Activated naive CD8-positive, alpha-beta T cell (primary cell): ENCODE data around the gene PRKCD.

Experiments
- H3K27ac Mint-ChIP-seq: one replicate; pipeline ENCODE4 v1.8.0; 2021; ENCODE audit warnings: mixed read lengths
- H3K27me3 Mint-ChIP-seq: one replicate; pipeline ENCODE4 v1.8.0; 2021; ENCODE audit warnings: mixed read lengths
- H3K36me3 Mint-ChIP-seq: one replicate; pipeline ENCODE4 v1.8.0; 2021; ENCODE audit warnings: mixed read lengths
- H3K4me1 Mint-ChIP-seq: one replicate; pipeline ENCODE4 v1.8.0; 2021; ENCODE audit warnings: low read depth, mixed read lengths
- H3K4me3 Mint-ChIP-seq: one replicate; pipeline ENCODE4 v1.8.0; 2021; ENCODE audit warnings: mild to moderate bottlenecking, mixed read lengths
- H3K9me3 Mint-ChIP-seq: one replicate; pipeline ENCODE4 v1.8.0; 2021; ENCODE audit warnings: low read depth, mixed read lengths

The PRKCD gene

DNA sequence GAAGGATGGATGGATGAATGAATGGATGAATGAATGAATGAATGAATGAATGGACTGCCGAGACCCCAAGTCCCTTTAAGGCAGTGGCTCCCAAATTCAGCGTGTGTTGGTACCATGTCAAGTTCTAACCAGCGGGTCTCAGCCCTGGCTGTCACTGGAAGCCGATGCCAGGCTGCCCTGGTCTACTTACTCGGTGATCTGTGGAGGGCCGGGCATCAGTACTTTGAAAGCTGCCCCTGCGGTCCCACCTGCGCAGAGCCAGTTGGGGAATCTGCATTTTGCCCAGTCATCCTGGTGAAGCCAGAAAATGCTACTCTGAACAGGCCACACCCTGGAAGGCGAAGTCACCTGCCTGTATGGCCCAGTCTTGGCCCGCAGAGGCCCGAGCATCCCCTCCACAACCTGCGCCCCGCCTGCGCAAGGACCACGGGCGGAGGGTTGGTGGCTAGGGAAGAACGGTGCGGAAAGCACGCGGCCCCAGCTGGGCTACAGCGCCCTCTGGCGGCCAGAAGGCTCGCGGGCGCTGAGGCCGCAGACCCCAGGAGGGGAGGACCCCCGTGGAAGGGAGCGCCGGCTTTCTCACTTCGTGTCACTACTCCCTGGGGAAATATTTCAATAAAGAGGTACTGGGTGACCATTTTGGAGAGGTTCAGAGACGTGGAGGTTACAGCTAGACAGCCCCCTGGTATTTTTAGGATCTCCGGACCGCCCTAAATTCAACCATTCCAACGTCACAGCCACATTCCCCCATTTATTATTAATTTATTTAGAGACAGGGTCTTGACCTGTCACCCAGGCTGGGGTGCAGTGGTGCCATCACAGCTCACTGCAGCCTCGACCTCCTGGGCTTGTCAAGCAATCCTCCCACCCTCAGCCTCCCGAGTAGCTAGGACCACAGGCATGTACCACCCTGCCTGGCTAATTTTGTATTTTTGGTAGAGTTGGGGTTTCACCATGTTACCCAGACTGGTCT, 34.9 kb downstream of the PRKCD start:
- H3K36me3 Mint-ChIP-seq: no peaks in the 10 kb centered on the region
- H3K4me1 Mint-ChIP-seq: peaks cover 1% of the 10 kb centered on the region
- no peak overlapping the region for H3K4me3 Mint-ChIP-seq
- no peaks in the 10 kb centered on the region for H3K27me3 Mint-ChIP-seq
- no peaks in the 10 kb centered on the region for H3K9me3 Mint-ChIP-seq
- no peak overlapping the region for H3K27ac Mint-ChIP-seq

DNA sequence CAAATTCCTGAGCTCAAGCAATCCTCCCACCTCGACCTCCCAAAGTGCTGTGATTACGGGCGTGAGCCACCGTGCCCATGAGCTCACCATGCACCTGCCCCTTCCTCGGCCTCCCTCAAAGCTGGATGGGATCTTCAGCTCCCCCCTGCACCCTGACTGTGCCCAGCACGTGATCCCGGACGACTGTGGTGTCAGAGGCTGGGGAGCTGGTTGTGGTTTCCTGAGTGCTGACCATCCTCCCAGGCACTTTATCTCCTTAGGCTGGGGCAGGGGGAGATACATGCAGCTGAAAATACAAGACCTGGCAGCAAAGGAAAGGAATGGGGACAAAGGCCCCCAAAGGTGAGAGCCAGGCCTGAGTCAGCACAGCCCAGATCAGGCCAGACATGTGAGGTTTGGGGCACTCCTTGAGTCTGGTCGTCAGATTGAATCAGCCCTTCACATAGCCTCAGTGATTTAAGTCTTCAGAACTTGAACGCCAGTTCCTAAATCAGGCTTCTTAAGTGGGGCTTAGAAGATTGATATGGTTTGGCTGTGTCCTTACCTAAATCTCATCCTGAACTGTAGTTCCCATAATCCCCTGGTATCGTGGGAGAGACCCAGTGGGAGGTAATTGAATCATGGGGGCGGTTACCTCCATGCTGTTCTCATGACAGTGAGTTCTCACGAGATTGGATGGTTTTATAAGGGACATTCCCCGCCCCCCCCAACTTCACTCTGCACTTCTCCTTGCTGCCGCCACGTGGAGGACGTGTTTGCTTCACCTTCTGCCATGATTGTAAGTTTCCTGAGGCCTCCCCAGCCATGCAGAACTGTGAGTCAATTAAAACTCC, 35.8 kb downstream of the PRKCD start:
- Mint-ChIP-seq H3K27ac (no peak overlapping the region), H3K4me1 (peaks cover 1% of the 10 kb centered on the region), H3K4me3 (no peak overlapping the region), H3K9me3 (no peaks in the 10 kb centered on the region), H3K27me3 (no peaks in the 10 kb centered on the region), H3K36me3 (no peaks in the 10 kb centered on the region)

DNA sequence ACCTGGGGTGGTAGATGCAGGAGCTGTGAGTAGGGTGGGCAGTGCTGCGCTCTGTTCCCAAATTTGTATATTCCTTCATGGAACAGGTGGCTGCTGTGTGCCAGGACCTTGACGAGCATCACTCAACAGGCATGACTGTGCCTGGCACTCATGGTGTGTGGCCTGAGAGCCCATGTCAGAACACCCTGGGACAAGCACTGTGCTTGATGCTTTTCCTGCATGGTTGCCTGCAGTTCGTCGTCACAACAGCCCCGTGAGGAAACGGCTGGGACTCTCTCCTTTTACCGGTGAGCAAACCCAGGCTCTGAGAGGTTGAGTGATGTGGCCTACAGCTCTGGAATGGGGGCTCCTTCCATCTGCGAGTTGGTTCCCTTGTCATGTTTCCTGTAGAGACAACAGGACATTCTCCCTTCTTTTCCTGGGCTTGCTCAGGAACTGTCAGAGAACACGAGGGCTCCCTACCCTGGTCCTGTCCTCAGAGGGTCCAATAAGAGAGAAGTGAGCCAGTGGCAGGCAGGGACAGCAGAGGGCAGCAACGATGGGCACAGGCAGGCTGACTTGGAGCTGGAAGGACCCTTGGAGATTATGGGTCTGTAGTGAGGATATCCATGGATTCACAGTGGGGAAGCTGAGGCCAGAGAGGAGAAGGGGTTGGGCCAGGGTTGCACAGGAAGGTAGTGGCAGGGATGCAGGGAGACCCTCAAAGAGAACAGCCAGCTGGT, 37.4 kb downstream of the PRKCD start:
- no peaks in the 10 kb centered on the region for H3K36me3 Mint-ChIP-seq
- peaks cover 1% of the 10 kb centered on the region for H3K4me1 Mint-ChIP-seq
- H3K27ac Mint-ChIP-seq: no peak overlapping the region
- H3K9me3 Mint-ChIP-seq: no peaks in the 10 kb centered on the region
- no peaks in the 10 kb centered on the region for H3K27me3 Mint-ChIP-seq
- no peak overlapping the region for H3K4me3 Mint-ChIP-seq

DNA sequence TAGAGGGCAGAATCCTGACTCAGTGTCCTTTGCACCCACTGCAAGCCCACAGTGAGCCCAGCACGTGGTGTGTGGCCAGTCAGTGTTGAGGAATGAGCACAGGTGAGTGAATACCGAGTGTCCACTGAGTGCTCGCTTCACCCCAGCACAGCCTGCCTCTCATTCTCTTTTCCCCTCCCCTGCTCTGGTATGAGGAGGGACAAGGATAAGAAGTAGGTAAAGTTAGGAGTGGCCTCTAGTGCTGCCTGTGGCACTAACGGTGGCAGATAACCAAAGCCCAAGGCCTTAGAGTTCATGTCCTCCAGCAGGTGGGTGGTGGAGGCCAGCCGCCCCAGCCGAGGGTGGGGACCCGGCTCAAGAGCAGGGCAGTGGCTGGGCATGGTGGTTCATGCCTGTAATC, 38.0 kb downstream of the PRKCD start:
- H3K27me3 Mint-ChIP-seq: no peaks in the 10 kb centered on the region
- no peaks in the 10 kb centered on the region for H3K36me3 Mint-ChIP-seq
- peaks cover 1% of the 10 kb centered on the region for H3K4me1 Mint-ChIP-seq
- no peak overlapping the region for H3K27ac Mint-ChIP-seq
- no peaks in the 10 kb centered on the region for H3K9me3 Mint-ChIP-seq
- H3K4me3 Mint-ChIP-seq: no peak overlapping the region

DNA sequence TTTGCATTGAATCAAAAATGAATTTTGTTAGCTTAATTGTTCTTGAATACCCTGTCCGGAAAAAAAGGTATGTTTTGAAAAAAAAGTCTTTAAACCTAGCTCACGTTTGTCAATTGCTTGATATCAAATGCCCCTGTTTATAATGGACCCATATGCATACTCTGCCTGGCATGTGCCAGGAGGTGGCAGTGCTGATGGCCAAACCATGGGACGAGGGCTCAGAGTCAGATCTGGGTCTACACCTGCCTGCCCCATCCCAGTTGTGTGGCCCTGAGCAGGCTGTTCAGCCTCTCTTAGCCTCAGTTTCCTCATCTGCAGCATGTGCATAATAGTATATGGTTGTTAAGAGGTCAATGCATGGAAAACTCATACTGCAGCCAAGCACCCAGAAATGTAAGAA, 38.8 kb downstream of the PRKCD start:
- no peak overlapping the region for H3K4me3 Mint-ChIP-seq
- H3K27me3 Mint-ChIP-seq: no peaks in the 10 kb centered on the region
- H3K36me3 Mint-ChIP-seq: no peaks in the 10 kb centered on the region
- H3K9me3 Mint-ChIP-seq: no peaks in the 10 kb centered on the region
- no peak overlapping the region for H3K27ac Mint-ChIP-seq
- peaks cover 1% of the 10 kb centered on the region for H3K4me1 Mint-ChIP-seq

DNA sequence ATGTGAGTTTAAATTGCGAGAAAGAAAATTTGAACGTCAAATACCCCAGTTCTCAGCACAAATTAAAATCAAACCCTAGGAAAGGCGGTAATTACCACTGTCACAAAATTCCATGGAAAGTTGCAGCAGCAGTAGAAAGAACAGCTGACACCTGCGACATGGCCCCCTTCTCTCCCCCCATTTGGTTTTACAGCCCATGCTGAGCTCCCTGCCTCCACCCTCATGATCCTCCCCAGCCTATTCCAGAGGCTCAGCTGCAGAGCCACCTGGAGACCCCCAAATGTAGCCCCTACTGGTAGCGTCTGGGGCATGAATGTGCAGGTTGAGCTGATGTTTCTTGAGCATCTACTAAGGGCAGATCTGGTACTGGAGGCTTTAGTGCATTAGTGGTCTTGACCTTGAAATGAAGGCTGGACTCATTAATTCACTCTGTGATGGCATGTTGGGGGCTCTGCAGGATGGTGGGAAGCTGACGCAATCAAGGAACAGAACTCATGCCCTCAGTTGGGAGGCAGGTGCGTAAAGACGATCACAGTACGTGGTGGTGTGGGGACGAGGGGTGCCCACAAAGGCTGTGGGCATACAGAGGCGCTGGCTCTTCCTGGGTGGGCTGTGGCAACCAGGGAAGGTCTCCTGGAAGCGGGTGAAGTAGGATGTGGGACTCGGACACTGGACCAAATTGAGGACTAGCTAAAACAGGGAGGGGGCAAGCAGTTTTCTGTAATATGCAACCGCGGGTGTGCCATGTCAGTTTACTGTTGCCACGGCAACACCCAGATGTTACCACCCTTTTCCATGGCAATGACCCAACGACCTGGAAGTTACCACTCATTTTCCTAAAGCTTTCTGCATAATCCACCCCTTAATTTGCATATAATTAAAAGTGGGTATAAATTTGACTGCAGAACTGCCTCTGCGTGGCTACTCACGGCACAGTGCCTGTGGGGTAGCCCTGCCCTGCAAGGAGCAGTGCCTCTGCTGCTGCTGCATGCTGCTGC, 39.8 kb downstream of the PRKCD start:
- H3K27me3 Mint-ChIP-seq: no peaks in the 10 kb centered on the region
- H3K36me3 Mint-ChIP-seq: no peaks in the 10 kb centered on the region
- H3K4me3 Mint-ChIP-seq: no peak overlapping the region
- H3K4me1 Mint-ChIP-seq: no peaks in the 10 kb centered on the region
- H3K27ac Mint-ChIP-seq: no peak overlapping the region
- no peaks in the 10 kb centered on the region for H3K9me3 Mint-ChIP-seq

DNA sequence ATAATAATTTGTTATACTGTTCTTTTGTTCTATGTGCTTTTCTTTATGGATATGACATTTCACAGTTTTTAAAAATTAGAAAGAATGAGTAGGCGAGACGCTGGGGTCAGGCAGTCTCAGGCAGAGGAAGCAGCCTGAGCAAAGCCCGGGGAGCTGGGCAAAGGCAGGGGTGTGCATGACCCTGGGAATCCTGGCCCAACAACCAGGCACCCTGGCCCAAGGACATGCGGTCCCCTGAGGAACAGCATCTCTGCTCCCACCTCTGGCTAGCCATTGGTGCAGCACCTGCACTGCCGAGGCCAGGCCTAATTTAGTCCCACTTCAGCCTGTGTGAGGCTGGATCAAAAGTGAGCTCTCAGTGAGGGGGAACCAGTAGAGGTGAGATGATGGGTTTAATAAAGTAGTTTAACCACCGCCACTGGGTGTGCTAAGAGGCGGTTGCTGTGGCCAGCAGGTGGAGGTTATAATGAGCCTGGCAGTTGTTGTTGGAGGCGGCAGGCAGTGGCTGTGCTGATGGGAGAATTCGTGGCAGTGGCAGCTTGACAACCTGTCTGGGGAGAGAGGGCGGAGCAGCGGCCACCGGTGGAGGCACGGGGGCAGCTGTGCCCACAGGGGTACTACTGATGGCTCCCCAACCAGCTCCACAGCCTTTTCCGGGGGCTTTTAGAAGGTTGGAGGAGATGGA, 41.5 kb downstream of the PRKCD start:
- H3K4me1 Mint-ChIP-seq: no peaks in the 10 kb centered on the region
- H3K27ac Mint-ChIP-seq: no peak overlapping the region
- no peaks in the 10 kb centered on the region for H3K9me3 Mint-ChIP-seq
- H3K4me3 Mint-ChIP-seq: no peak overlapping the region
- no peaks in the 10 kb centered on the region for H3K27me3 Mint-ChIP-seq
- H3K36me3 Mint-ChIP-seq: no peaks in the 10 kb centered on the region

DNA sequence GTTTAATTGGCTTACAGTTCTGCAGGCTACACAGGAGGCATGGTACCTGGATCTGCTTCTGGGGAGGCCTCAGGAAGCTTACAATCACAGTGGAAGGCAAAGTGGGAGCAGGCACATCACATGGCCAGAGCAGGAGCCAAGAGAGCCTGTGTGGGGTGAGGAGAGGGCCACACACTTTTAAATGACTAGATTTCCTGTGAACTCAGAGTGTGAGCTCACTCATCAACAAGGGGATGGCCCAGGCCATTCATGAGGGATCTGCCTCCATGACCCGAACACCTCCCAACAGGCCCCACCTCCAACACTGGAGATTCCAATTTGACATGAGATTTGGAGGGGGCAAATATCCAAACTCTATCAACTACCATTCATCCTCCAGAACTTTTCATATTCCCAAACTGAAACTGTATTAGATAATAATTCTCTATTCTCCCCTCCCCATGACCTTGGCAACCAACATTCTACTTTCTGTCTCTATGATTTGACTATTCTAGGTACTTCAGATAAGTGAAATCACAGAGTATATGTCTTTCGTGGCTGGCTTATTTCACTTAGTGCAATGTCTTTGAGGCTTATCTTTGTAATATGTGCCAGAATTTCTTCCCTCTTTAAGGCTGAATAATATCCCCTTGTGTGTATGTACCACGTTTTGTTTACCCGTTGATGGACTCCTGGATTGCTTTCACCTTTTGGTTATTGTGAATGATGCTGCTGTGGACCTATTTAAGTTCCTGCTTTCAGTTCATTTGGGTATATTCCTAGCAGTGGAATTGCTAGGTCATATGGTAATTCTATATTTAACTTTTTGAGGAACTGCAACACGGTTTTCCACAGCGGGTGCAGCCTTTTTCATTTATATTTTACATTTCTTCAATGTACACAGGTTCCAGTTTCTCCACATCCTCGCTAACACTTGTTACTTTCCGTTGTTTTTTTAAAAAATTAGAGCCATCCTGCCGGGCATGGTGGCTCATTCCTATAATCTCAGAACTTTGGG, 51.0 kb downstream of the PRKCD start:
- Mint-ChIP-seq H3K27ac (no peak overlapping the region), H3K4me1 (no peaks in the 10 kb centered on the region), H3K9me3 (peaks cover 3% of the 10 kb centered on the region), H3K4me3 (no peak overlapping the region), H3K27me3 (no peaks in the 10 kb centered on the region), H3K36me3 (peaks cover 2% of the 10 kb centered on the region)

DNA sequence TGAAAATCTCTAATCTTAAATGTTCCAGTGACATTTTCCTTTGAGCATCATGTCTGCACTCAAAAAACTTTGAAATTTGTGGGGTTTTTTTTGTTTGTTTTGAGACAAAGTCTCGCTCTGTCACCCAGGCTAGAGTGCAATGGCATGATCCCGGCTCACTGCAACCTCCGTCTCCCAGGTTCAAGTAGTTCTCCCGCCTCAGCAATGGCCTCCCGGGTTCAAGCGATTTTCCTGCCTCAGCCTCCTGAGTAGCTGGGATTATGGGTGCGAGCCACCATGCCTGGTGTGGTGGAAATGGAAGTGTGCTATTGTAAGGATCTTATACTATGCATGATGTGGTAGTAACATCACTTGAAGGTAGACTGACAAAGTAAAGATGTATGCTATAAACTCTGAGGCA, 52.3 kb downstream of the PRKCD start:
- no peaks in the 10 kb centered on the region for H3K27me3 Mint-ChIP-seq

DNA sequence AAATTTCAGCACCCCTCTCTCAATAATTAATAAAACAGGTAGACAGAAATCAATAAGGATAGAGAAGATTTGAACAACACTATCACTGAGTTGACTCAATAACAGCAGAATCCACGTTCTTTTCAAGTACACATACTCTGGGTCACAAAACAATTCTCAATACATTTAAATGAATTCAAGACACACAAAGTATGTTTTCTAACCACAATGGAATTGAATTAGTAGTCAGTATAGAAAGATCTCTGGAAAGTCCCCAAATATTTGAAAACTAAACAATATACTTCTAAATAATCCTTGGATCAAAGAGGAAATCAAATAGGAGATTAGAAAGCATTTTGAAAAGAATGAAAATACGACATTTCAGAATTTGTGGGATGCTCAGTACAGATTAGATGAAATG, 54.8 kb downstream of the PRKCD start:
- no peak overlapping the region for H3K4me3 Mint-ChIP-seq
- H3K9me3 Mint-ChIP-seq: no peaks in the 10 kb centered on the region
- H3K36me3 Mint-ChIP-seq: no peaks in the 10 kb centered on the region
- no peaks in the 10 kb centered on the region for H3K4me1 Mint-ChIP-seq
- no peak overlapping the region for H3K27ac Mint-ChIP-seq
- H3K27me3 Mint-ChIP-seq: no peaks in the 10 kb centered on the region

More for the DNA sequence above, 52.3 kb downstream of the PRKCD start:
- Mint-ChIP-seq H3K4me3 (no peak overlapping the region), H3K36me3 (peaks cover 2% of the 10 kb centered on the region), H3K27ac (no peak overlapping the region), H3K4me1 (no peaks in the 10 kb centered on the region), H3K9me3 (peaks cover 3% of the 10 kb centered on the region)

DNA sequence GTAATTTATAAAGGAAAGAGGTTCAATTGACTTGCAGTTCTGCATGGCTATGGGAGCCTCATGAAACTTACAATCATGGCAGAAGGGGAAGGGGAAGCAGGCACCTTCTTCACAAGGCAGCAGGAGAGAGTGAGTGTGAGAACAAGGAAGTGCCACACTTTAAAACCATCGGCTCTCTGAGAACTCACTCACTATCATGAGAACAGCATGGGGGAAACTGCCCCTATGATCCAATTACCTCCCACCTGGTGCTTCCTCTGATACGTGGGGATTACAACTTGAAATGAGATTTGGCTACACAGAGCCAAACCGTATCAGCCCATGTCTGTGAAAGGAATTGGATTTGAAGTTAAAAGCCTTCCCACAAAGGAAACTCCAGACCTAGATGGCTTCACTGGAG, 55.7 kb downstream of the PRKCD start:
- H3K4me3 Mint-ChIP-seq: no peak overlapping the region
- no peak overlapping the region for H3K27ac Mint-ChIP-seq
- H3K36me3 Mint-ChIP-seq: no peaks in the 10 kb centered on the region
- no peaks in the 10 kb centered on the region for H3K9me3 Mint-ChIP-seq
- H3K4me1 Mint-ChIP-seq: no peaks in the 10 kb centered on the region
- no peaks in the 10 kb centered on the region for H3K27me3 Mint-ChIP-seq

DNA sequence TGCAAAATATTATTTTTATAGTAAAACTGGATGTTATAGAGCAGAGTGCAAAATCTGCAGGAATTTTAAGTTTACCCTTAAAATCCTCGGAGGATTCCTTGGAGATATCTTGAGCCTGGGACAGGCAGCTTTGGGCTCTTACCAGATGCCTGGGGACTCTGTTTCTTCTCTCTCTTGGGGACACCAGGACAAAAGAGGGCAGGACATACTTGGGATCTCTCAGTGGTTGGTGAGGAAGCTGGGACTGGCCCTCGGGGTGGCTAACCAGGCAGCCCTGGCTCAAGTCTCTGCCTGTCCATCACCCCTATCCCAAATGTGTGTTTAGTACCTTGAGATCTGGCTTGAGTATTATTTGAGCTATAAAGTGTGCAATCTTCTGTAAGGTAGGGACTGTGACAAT, 56.2 kb downstream of the PRKCD start:
- no peaks in the 10 kb centered on the region for H3K4me1 Mint-ChIP-seq
- no peaks in the 10 kb centered on the region for H3K36me3 Mint-ChIP-seq
- no peak overlapping the region for H3K27ac Mint-ChIP-seq
- H3K9me3 Mint-ChIP-seq: no peaks in the 10 kb centered on the region
- no peaks in the 10 kb centered on the region for H3K27me3 Mint-ChIP-seq
- H3K4me3 Mint-ChIP-seq: no peak overlapping the region

DNA sequence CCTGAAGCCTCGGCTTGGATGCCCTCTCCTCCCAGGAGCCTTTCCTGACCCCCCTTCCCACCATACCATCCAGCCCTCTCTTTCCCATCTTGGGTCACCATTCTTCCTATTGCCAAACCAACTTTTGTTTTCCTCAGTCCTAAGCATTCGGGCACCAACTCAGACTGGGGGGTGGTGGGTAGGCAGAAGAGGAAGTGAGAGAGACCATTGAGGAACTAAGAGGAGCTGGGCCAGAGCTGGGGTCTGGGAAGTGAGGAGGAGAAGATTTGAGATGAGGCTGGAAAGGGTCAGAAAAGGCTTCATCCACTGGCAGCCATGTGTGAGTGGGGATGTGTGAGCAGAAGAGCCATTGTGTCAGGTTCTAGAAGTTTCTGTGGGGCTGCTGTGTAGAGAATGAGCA, 57.1 kb downstream of the PRKCD start:
- Mint-ChIP-seq H3K27ac (no peak overlapping the region), H3K4me3 (no peak overlapping the region), H3K27me3 (no peaks in the 10 kb centered on the region), H3K9me3 (no peaks in the 10 kb centered on the region), H3K4me1 (no peaks in the 10 kb centered on the region), H3K36me3 (no peaks in the 10 kb centered on the region)
